GM21447 (cell line): Measurements from ENCODE around the gene DEXI.
"Not testable (repeated sequence)": the region's sequence is repeated elsewhere in the genome, so short reads cannot be mapped to it uniquely, and the experiment has no call there.

Experiments used
- ATAC-seq: cut with Tn5 transposase; IDR thresholded peaks from one replicate; pipeline ENCODE4 v1.9.1; 2021; ENCODE audit not compliant: unreplicated experiment

The DEXI gene

GRCh38 chr16:10969615-10970014 lies 27.3 kb upstream of the DEXI start:
- no peak for ATAC-seq

GRCh38 chr16:10968498-10968897 lies 26.2 kb upstream of the DEXI start:
- no peak for ATAC-seq

- no peak for ATAC-seq
Observed at GRCh38 chr16:10967986-10968385, 25.7 kb upstream of the DEXI start.

- ATAC-seq: not testable (repeated sequence)
Observed at GRCh38 chr16:10966559-10966958, 24.3 kb upstream of the DEXI start.

GRCh38 chr16:10966129-10966528 lies 23.9 kb upstream of the DEXI start:
- no peak for ATAC-seq

- peak; percentile 58 for ATAC-seq
Observed at GRCh38 chr16:10965440-10966061, 23.3 kb upstream of the DEXI start.

- peak; percentile 52 for ATAC-seq
Observed at GRCh38 chr16:10964891-10965326, 22.6 kb upstream of the DEXI start.

- peak; percentile 41 for ATAC-seq
Observed at GRCh38 chr16:10964039-10964890, 22.0 kb upstream of the DEXI start.

GRCh38 chr16:10961231-10961630 lies 19.0 kb upstream of the DEXI start:
- ATAC-seq: no peak

GRCh38 chr16:10959161-10959560 lies 16.9 kb upstream of the DEXI start:
- no peak for ATAC-seq

- no peak for ATAC-seq
Observed at GRCh38 chr16:10957771-10958482, 15.7 kb upstream of the DEXI start.

- no peak for ATAC-seq
Observed at GRCh38 chr16:10954903-10955302, 12.6 kb upstream of the DEXI start.

- no peak for ATAC-seq
Observed at GRCh38 chr16:10951026-10951425, 8.8 kb upstream of the DEXI start.

GRCh38 chr16:10950393-10950792 lies 8.1 kb upstream of the DEXI start:
- no peak for ATAC-seq

- peak; percentile 81 for ATAC-seq
Observed at GRCh38 chr16:10949424-10949970, 7.2 kb upstream of the DEXI start.

- no peak for ATAC-seq
Observed at GRCh38 chr16:10947211-10947787, 5.0 kb upstream of the DEXI start.

- no peak for ATAC-seq
Observed at GRCh38 chr16:10946308-10946707, 4.0 kb upstream of the DEXI start.

GRCh38 chr16:10945065-10945787 lies 3.0 kb upstream of the DEXI start:
- ATAC-seq: no peak

- ATAC-seq: peak; percentile 59
Observed at GRCh38 chr16:10944249-10945064, 2.2 kb upstream of the DEXI start, which contains the start of gene CLEC16A. Gene CLEC16A, plus strand, starts transcription at chr16:10944564. Its CDS starts 154 bp downstream, at chr16:10944718.

GRCh38 chr16:10943064-10943353 lies 741 bp upstream of the DEXI start:
- ATAC-seq: no peak
